Sigmoid colon (tissue), 7 donors: ENCODE data around the gene MYO3A. TPM values are rescaled to one million over a fixed set of nuclear protein-coding genes. Genes with fewer than 3 reads are reported as not detected.

Experiments
- DNase-seq: peaks from one replicate; pipeline ENCODE4 v3.0.0-alpha.2; 2019
- H3K27ac ChIP-seq, 4 donors: fragments of 200-600 bp; sonication (generic); one replicate each; pipeline ENCODE4 v1.5.1; 2016 to 2019; ENCODE audit warnings: mild to moderate bottlenecking in 1 of 4
- H3K27me3 ChIP-seq, 3 donors: fragments of 200-600 bp; sonication (generic); one replicate each; pipeline ENCODE4 v1.5.1; 2019; ENCODE audit warnings: mild to moderate bottlenecking in 1 of 3
- H3K36me3 ChIP-seq, 4 donors: fragments of 200-600 bp; sonication (generic); one replicate each; pipeline ENCODE4 v1.5.1; 2016 to 2019
- H3K4me1 ChIP-seq, 4 donors: fragments of 200-600 bp; sonication (generic); one replicate each; pipeline ENCODE4 v1.5.1; 2017 to 2019
- H3K4me3 ChIP-seq, 4 donors: fragments of 200-600 bp; sonication (generic); one replicate each; pipeline ENCODE4 v1.5.1; 2017 to 2019; ENCODE audit warnings: mild to moderate bottlenecking in 2 of 4, moderate library complexity in 1 of 4
- H3K9me3 ChIP-seq, 4 donors: fragments of 200-600 bp in 3 of 4; sonication (generic) in 3 of 4; one replicate each; pipeline versions ENCODE4 v1.5.1 to v1.6.1; 2013 to 2019
- CTCF ChIP-seq, 4 experiments: fragments of 450-650 bp in 3 of 4; fragments of 200-600 bp in 1 of 4; IDR thresholded peaks; one replicate each; pipeline ENCODE4 v1.5.1; 2016 to 2019; ENCODE audit warnings: antibody characterized with exemption in 4 of 4, mild to moderate bottlenecking in 3 of 4, moderate library complexity in 2 of 4
- EP300 ChIP-seq, 4 donors: sonication (generic); formaldehyde crosslinking; IDR thresholded peaks; one replicate each; pipeline ENCODE4 v1.6.1; 2017; ENCODE audit warnings: antibody characterized with exemption in 4 of 4
- POLR2A ChIP-seq, 2 donors: fragments of 450-650 bp; IDR thresholded peaks; one replicate each; pipeline ENCODE4 v1.6.1; 2016; ENCODE audit warnings: antibody characterized with exemption in 2 of 2, mild to moderate bottlenecking in 2 of 2, moderate library complexity in 2 of 2
- POLR2AphosphoS5 ChIP-seq, 4 donors: sonication (generic); formaldehyde crosslinking; IDR thresholded peaks; one replicate each; pipeline ENCODE4 v1.6.1; 2017; ENCODE audit warnings: antibody characterized with exemption in 4 of 4
- WGBS, 2 donors: extraction: QIAGEN DNeasy Blood & Tissue Kit; methylation state at CpG; one replicate each; pipeline ENCODE4 v1.1.7; 2013; 5-methylcytosine and 5-hydroxymethylcytosine counted together
- intact Hi-C: fragments of 100-400 bp; cut with DNase I; formaldehyde crosslinking; loops from one replicate; pipeline ENCODE4 v1.15.1; 2023
- polyA plus RNA-seq, 3 donors: library from polyadenylated mRNA; stranded (reverse); fragments of 200-250 nt; gene quantifications; one replicate each; pipeline ENCODE4 v1.2.3, GENCODE V29; 2013
- total RNA-seq, 4 donors: library from RNA; depleted of rRNA; stranded (reverse); fragments of >200 nt; gene quantifications; one replicate each; pipeline ENCODE4 v1.1.0, GENCODE V29; 2016
- donor health status: healthy with polysubstance abuse.
- donor health status: Bipolar disorder and iron deficiency.
- donor health status: healthy.

MYO3A gene
- total and polyA plus RNA-seq, 7 donors, result 0.33 to 0.71 (median 0.54) TPM; not detected in 4

- WGBS, 2 donors, result 40 to 51% methylated on average over 1 of the region's 1 CpG
- no peak overlapping the region for H3K4me3 ChIP-seq
- intact Hi-C loops, result no loop called here
- H3K36me3 ChIP-seq, result no peaks in the 10 kb centered on the region
- DNase-seq, result no peak
- no peak for TF ChIP-seq POLR2A (IDR thresholded peaks at IDR 0.05)
- TF ChIP-seq POLR2AphosphoS5 (IDR thresholded peaks at IDR 0.05), result no peak
- no peak for TF ChIP-seq EP300 (IDR thresholded peaks at IDR 0.05)
- TF ChIP-seq CTCF (IDR thresholded peaks at IDR 0.05), result no peak
- H3K27me3 ChIP-seq, result peaks cover 31 to 98% (median 45%) of the 10 kb centered on the region in 3 donors
- no peaks in the 10 kb centered on the region for H3K9me3 ChIP-seq
- H3K27ac ChIP-seq, result no peak overlapping the region
- H3K4me1 ChIP-seq, result peaks cover 0 to 32% (median 28%) of the 10 kb centered on the region in 4 donors
Observed at GRCh38 chr10:26219676-26220075, 285.6 kb downstream of the MYO3A start.

- intact Hi-C loops, result no loop called here
- no peaks in the 10 kb centered on the region for H3K9me3 ChIP-seq
- DNase-seq, result no peak
- TF ChIP-seq POLR2AphosphoS5 (IDR thresholded peaks at IDR 0.05) (no peak), CTCF (IDR thresholded peaks at IDR 0.05) (no peak), POLR2A (IDR thresholded peaks at IDR 0.05) (no peak), EP300 (IDR thresholded peaks at IDR 0.05) (no peak)
- peaks cover 0 to 26% (median 20%) of the 10 kb centered on the region in 4 donors for H3K4me1 ChIP-seq
- H3K4me3 ChIP-seq, result no peak overlapping the region
- no peak overlapping the region for H3K27ac ChIP-seq
- H3K36me3 ChIP-seq, result no peaks in the 10 kb centered on the region
- peaks cover 20 to 87% (median 37%) of the 10 kb centered on the region in 3 donors for H3K27me3 ChIP-seq
Observed at GRCh38 chr10:26220901-26221300, 286.9 kb downstream of the MYO3A start.

GRCh38 chr10:26221541-26221940 lies 287.5 kb downstream of the MYO3A start:
- Histone ChIP-seq H3K9me3 (no peaks in the 10 kb centered on the region), H3K27me3 (peaks cover 14 to 80% (median 31%) of the 10 kb centered on the region in 3 donors), H3K36me3 (no peaks in the 10 kb centered on the region), H3K4me3 (no peak overlapping the region), H3K4me1 (peaks cover 0 to 20% (median 14%) of the 10 kb centered on the region in 4 donors), H3K27ac (no peak overlapping the region)
- no peak for DNase-seq
- TF ChIP-seq CTCF (IDR thresholded peaks at IDR 0.05), result no peak
- no peak for TF ChIP-seq EP300 (IDR thresholded peaks at IDR 0.05)
- TF ChIP-seq POLR2A (IDR thresholded peaks at IDR 0.05), result no peak
- TF ChIP-seq POLR2AphosphoS5 (IDR thresholded peaks at IDR 0.05), result no peak
- intact Hi-C loops, result no loop called here
- WGBS, 2 donors, result 23 to 34% methylated on average over 9 of the region's 9 CpGs

- Histone ChIP-seq H3K4me3 (no peak overlapping the region), H3K27ac (no peak overlapping the region), H3K36me3 (no peaks in the 10 kb centered on the region), H3K4me1 (peaks cover 0 to 9% (median 7%) of the 10 kb centered on the region in 4 donors), H3K27me3 (peaks cover 9 to 70% (median 22%) of the 10 kb centered on the region in 3 donors), H3K9me3 (no peaks in the 10 kb centered on the region)
- intact Hi-C loops, result no loop called here
- 27 to 46% methylated on average over 3 of the region's 3 CpGs for WGBS, 2 donors
- TF ChIP-seq POLR2AphosphoS5 (IDR thresholded peaks at IDR 0.05) (no peak), CTCF (IDR thresholded peaks at IDR 0.05) (no peak), POLR2A (IDR thresholded peaks at IDR 0.05) (no peak), EP300 (IDR thresholded peaks at IDR 0.05) (no peak)
- no peak for DNase-seq
Observed at GRCh38 chr10:26222563-26222962, 288.5 kb downstream of the MYO3A start.

- peaks cover 0 to 43% (median 7%) of the 10 kb centered on the region in 3 donors for H3K27me3 ChIP-seq
- H3K36me3 ChIP-seq, result no peaks in the 10 kb centered on the region
- no peak overlapping the region for H3K4me3 ChIP-seq
- no peak overlapping the region for H3K27ac ChIP-seq
- no peak for DNase-seq
- no peak for TF ChIP-seq POLR2A (IDR thresholded peaks at IDR 0.05)
- TF ChIP-seq EP300 (IDR thresholded peaks at IDR 0.05), result no peak
- 57 to 81% methylated on average over 4 of the region's 4 CpGs for WGBS, 2 donors
- no peaks in the 10 kb centered on the region for H3K9me3 ChIP-seq
- H3K4me1 ChIP-seq, result no peaks in the 10 kb centered on the region
- intact Hi-C loops, result no loop called here
Observed at GRCh38 chr10:26225322-26225721, 291.3 kb downstream of the MYO3A start.
